GM13977 (cell line): Measurements from ENCODE around the gene ENGASE.
A peak's percentile ranks its signal among the peaks of the same experiment; 100 is the strongest.

Experiments used
- DNase-seq: peaks from one replicate; pipeline ENCODE4 v3.0.0; 2012; ENCODE audit warnings: low spot score
- CTCF ChIP-seq: IDR thresholded peaks from 2 replicates; pipeline ENCODE4 v1.5.1; 2012; ENCODE audit warnings: mild to moderate bottlenecking, control low read depth; ENCODE audit not compliant: insufficient read depth; ENCODE audit errors: extremely low read depth, missing control alignments
- in situ Hi-C: fragments of 300-500 bp; cut with MboI; formaldehyde crosslinking; loops from one replicate; pipeline ENCODE4 v1.12.0; 2022; ENCODE audit warnings: low sequenced_read_pairs, low pct_unique_long_range_greater_than_20kb, mixed read lengths, inconsistent platforms; ENCODE audit not compliant: unreplicated experiment

Gene ENGASE

GRCh38 chr17:79045001-79045729, 29.5 kb upstream of the ENGASE start:
- peak; percentile 2 for TF ChIP-seq CTCF
- DNase-seq, result no peak
- in situ Hi-C loops, result no loop called here

DNA sequence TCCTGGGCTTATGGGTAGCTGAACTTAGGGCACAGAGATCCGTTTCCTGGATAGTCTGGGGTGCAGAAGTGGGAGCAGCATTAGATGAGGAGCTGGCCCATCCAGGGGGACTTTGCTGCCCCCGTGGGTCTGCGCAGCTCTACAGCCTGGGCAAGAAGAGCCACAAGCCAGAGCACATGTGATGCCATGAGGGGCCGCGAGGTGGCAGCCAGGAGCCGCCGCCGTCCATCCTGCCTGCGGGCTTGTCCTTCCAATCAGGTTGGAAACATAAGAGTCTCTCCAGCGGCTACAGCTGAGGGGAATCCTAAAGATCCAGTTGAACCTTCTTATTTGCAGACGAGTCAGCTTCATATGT, 28.8 kb upstream of the ENGASE start:
- peak; percentile 89 for DNase-seq
- TF ChIP-seq CTCF, result peak; percentile 97
- in situ Hi-C loops, result no loop called here

GRCh38 chr17:79046197-79046915, 28.3 kb upstream of the ENGASE start:
- in situ Hi-C loops, result no loop called here
- no peak for TF ChIP-seq CTCF
- peak; percentile 25 for DNase-seq

GRCh38 chr17:79046916-79047280, 27.7 kb upstream of the ENGASE start:
- in situ Hi-C loops, result no loop called here
- DNase-seq, result no peak

DNA sequence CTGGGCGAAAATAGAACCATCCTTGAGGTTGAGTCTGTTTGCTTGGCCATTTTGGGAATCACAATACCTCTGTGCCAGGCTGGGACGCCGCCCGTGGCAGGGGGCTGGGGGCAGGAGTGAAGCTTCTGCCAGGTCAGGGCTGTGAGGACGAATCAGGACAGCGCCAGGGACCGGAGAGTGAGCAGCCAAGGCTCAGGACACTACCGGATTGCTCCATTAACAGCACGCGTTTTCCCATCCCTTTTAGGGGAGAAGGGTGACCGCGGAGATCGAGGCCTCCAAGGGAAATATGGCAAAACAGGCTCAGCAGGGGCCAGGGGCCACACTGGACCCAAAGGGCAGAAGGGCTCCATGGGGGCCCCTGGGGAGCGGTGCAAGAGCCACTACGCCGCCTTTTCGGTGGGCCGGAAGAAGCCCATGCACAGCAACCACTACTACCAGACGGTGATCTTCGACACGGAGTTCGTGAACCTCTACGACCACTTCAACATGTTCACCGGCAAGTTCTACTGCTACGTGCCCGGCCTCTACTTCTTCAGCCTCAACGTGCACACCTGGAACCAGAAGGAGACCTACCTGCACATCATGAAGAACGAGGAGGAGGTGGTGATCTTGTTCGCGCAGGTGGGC, 27.2 kb upstream of the ENGASE start:
- DNase-seq, result no peak
- in situ Hi-C loops, result no loop called here
- no peak for TF ChIP-seq CTCF

More at GRCh38 chr17:79046916-79047280, 27.7 kb upstream of the ENGASE start:
- no peak for TF ChIP-seq CTCF

DNA sequence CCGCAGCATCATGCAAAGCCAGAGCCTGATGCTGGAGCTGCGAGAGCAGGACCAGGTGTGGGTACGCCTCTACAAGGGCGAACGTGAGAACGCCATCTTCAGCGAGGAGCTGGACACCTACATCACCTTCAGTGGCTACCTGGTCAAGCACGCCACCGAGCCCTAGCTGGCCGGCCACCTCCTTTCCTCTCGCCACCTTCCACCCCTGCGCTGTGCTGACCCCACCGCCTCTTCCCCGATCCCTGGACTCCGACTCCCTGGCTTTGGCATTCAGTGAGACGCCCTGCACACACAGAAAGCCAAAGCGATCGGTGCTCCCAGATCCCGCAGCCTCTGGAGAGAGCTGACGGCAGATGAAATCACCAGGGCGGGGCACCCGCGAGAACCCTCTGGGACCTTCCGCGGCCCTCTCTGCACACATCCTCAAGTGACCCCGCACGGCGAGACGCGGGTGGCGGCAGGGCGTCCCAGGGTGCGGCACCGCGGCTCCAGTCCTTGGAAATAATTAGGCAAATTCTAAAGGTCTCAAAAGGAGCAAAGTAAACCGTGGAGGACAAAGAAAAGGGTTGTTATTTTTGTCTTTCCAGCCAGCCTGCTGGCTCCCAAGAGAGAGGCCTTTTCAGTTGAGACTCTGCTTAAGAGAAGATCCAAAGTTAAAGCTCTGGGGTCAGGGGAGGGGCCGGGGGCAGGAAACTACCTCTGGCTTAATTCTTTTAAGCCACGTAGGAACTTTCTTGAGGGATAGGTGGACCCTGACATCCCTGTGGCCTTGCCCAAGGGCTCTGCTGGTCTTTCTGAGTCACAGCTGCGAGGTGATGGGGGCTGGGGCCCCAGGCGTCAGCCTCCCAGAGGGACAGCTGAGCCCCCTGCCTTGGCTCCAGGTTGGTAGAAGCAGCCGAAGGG, 26.4 kb upstream of the ENGASE start:
- TF ChIP-seq CTCF, result no peak
- in situ Hi-C loops, result no loop called here

More for the DNA sequence above, 26.4 kb upstream of the ENGASE start:
- no peak for DNase-seq
